HG03565 (cell line): ENCODE results near the gene HMGCL.
"Not testable (repeated sequence)": the region's sequence is repeated elsewhere in the genome, so short reads cannot be mapped to it uniquely, and the experiment has no call there.

ENCODE experiments used
- ATAC-seq: cut with Tn5 transposase; IDR thresholded peaks from one replicate; pipeline ENCODE4 v1.9.1; 2021; ENCODE audit warnings: mild to moderate bottlenecking, moderate library complexity; ENCODE audit not compliant: unreplicated experiment

The HMGCL gene

DNA sequence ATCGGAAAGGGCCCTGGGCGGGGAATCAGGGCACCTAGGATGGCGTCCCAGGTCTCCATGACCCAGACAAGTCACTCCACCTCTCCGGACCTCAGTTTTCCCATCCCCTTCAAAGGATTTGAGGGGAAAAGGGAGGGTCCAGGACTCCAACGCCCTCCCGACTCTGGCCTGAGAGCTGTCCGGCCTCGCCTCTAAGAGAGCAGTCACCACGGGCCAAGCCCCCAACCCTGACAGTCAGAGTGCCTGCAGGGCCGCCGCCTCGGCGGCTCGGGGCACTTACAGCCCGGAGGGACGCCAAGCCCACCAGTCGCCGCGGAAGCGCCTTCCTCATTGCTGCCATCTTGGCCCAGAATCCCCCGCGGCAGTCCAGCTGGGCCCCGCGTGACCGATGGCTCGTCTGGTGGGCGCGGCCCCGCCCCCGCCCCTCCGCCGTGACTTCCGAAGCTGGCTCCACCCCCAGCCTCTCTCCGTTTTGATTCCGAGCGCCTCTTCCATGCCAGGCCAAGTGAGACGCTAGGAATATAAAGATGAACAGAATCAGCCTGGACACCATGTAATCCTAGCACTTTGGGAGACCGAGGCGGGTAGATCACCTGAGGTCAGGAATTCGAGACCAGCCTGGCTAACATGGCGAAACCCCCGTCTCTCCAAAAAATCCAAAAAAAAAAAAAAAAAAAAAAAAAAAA lies at the start of gene HMGCL:
HMGCL (minus strand) TSS at position 354 of the 686 bp plus-strand sequence; CDS start at position 340, 14 bp downstream.
- ATAC-seq = peak; percentile 62

DNA sequence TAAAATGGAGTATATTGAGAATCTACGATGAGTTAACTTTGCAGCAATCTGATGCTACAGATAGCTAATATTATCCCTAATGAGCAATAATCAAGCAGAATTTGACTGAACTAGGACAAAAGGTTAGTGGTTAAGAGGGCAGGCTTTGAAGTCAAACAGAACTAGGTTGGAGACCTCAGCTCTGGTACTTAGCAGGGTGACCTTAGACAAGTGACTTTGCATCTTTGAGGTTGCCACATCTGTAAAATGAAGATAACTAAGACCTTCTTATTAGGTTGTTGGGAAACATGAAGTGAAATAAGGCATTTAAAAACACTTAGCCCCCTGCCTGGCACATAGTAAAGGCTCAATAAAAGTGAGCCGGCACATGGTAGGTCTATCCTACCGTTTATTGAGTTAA lies 47.2 kb upstream of the HMGCL start:
- no peak for ATAC-seq

DNA sequence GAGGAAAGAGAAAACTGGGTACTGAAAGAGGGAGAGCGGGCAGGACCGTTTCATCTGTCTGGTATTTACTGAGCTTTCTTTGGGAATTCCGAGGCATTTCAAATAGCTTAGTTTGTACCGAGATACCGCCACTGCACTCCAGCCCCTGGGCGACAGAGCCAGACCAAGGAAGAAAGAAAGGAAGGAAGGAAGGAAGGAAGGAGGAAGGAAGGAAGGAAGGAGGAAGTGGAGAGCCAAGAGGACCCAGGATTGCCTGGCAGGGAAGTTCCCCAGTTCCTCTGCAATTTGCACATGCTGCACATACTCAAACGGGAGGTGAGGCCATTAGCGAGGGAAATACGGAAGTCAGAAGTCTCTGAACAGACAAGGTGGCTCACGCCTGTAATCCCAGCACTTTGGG lies 43.8 kb upstream of the HMGCL start:
- ATAC-seq = no peak

GRCh38 chr1:23868557-23869016 lies 43.4 kb upstream of the HMGCL start:
- ATAC-seq = no peak

GRCh38 chr1:23867895-23868556 lies 42.8 kb upstream of the HMGCL start, which contains the start of gene FUCA1:
Gene FUCA1 (minus strand): TSS chr1:23868290. CDS start chr1:23868286, 4 bp downstream.
- peak; percentile 88 for ATAC-seq

GRCh38 chr1:23867542-23867894 lies 42.3 kb upstream of the HMGCL start:
- no peak for ATAC-seq

GRCh38 chr1:23865543-23865930 lies 40.3 kb upstream of the HMGCL start:
- no peak for ATAC-seq

DNA sequence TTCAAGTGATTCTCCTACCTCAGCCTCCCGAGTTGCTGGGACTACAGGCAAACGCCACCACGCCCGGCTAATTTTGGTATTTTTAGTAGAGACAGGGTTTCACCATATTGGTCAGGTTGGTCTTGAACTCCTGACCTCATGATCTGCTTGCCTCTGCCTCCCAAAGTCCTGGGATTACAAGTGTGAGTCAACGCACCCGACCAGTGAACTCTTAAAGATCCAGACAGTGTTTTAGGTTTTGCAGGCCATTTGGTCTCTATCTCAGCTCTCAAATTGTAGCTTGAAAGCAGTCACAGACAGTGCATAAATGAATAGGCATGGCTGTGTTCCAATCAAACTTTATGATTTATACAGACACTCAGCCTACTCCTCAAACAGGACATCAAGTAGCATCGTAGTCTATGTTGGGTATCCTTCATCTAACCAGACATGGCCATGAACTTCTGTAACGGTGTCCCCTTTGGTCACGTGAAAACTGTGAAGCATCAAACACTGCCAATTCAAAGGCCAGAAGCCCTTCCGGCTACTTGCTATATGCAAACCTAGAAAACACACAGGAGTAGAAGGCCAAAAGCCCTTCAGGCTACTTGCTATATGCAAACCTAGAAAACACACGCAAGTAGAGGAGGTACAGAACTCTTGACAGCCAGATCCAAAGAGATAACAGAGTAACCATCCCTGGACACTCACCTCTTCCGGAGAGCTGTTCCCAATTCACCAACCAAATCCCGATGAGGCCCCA lies 39.7 kb upstream of the HMGCL start:
- ATAC-seq = no peak

DNA sequence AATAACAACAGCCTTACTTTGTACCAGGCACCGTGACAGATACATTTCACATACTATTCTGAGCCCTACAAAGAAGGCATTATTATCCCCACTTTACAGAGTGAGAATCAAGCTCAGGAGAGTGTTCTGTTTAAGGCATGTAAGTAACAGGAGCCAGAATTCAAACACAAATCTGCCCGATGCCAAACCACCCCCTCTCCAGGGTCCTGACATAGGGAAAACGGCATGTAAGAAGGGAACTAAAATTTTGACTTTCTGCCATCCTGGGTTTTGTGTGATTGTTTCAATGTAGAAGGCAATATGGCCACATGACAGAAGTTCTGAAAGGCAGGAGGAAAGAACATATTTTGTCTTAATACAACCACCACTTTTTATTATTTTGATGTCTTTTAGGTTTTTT lies 37.4 kb upstream of the HMGCL start:
- ATAC-seq = no peak

- ATAC-seq = no peak
Measured at GRCh38 chr1:23854568-23854967, 29.3 kb upstream of the HMGCL start.

GRCh38 chr1:23853124-23853523 lies 27.9 kb upstream of the HMGCL start:
- ATAC-seq = not testable (repeated sequence)

DNA sequence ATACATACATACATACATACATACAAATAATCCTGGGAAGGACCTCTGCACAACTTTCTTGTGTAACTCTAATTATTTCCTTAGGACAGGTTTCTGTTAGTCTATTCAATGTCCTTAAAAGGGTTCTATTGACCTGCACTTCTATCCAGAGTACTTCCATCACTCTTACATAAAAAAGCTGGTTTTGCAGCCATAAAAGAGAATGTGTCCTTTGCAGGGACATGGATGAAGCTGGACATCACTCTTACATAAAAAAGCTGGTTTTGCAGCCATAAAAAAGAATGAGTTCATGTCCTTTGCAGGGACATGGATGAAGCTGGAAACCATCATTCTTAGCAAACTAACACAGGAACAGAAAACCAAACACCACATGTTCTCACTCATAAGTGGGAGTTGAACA lies 26.2 kb upstream of the HMGCL start:
- ATAC-seq = not testable (repeated sequence)

GRCh38 chr1:23848673-23849616 lies 23.7 kb upstream of the HMGCL start:
- ATAC-seq = no peak

GRCh38 chr1:23847482-23848095 lies 22.4 kb upstream of the HMGCL start:
- ATAC-seq = not testable (repeated sequence)

DNA sequence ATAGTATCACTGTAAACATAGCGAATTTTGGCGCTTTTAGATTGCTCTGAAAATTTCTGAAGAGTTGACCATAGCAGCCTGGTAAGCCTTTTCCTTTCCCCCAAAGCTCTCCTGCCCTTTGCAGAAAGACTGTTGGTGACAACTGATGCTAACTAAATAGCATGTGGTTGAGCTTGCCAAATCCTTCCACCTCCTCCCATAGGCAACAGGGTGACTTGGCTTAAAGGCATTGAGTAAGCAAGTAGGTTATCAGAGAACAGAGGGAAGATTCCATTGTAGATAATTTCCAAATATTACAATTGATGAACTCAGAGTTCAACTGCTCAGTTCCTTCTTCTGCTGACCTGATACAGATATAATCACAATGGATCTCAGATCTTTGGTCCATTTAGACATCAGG lies 19.9 kb upstream of the HMGCL start:
- ATAC-seq = no peak

GRCh38 chr1:23843644-23844043 lies 18.4 kb upstream of the HMGCL start:
- ATAC-seq = no peak

DNA sequence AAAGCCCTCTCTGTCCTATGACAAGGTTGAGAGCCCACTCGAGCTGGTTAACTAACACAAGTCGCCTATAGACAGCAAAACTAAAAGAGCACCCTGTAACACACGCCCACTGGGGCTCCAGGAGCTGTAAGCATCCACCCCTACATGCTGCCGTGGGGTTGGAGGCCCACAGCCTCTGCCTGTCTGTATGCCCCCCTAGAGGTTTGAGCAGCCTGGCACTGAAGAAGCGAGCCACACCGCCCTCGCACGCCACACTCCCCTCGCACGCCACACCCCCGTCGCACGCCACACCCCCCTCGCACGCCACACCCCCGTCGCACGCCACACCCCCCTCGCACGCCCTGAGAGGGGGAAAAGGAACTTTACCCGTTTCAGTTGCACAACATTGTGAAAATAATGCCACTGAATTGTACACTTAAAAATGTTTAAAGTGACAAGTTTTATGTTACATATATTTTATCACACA lies 13.2 kb upstream of the HMGCL start:
- ATAC-seq = peak; percentile 40

GRCh38 chr1:23837908-23838307 lies 12.7 kb upstream of the HMGCL start:
- ATAC-seq = no peak

- no peak for ATAC-seq
Measured at GRCh38 chr1:23836037-23836436, 10.8 kb upstream of the HMGCL start.

DNA sequence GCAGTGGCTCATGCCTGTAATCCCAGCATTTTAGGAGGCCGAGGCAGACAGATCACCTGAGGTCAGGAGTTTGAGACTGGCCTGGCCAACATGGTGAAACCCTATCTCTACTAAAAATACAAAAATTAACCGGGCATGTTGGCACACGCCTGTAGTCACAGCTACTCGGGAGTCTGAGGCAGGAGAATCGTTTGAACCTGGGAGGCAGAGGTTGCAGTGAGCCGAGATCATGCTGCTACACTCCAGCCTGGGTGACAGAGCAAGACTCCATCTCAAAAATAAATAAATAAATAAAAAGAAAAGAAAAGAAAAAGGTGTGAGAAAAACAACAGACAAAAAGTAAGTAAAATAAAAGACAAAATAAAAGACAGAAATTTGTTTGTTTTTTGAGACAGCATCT lies 8.9 kb upstream of the HMGCL start:
- ATAC-seq = not testable (repeated sequence)
